IMR-90 (cell line): Measurements from ENCODE around the gene AKAP8L. TPM values are rescaled to one million over a fixed set of nuclear protein-coding genes. Genes with fewer than 3 reads are reported as not detected.

ENCODE experiments used
- ATAC-seq: fragments of 200-7000 bp; cut with Tn5 transposase; 2 replicates; pipeline ENCODE4 v1.9.1; 2020; ENCODE audit warnings: low read depth, mild to moderate bottlenecking, moderate library complexity
- BruUV-seq: library from RNA; stranded (reverse); fragments of 400-500 nt; replicated peaks from 2 replicates; lab custom pipeline; 2021; lab: Mats Ljungman, UMichigan
- CTCF ChIA-PET: fragments of 300-600 bp; formaldehyde crosslinking; extraction: SDS; loops from one replicate; lab custom pipeline; 2021; ENCODE audit warnings: antibody characterized with exemption; lab: Yijun Ruan, JAX
- POLR2A ChIA-PET: fragments of 300-600 bp; sonication (Branson Sonifier 250); formaldehyde crosslinking; loops from one replicate; lab custom pipeline; 2022; ENCODE audit warnings: antibody characterized with exemption; ENCODE audit not compliant: unreplicated experiment; lab: Charles Lee
- DNase-seq: peaks from one replicate; pipeline ENCODE4 v3.0.0; 2013
- H2AFZ ChIP-seq: replicated peaks from 2 replicates; pipeline ENCODE3; 2013; ENCODE audit warnings: low read length, mild to moderate bottlenecking; ENCODE audit not compliant: poor library complexity
- H2AK5ac ChIP-seq: 2 replicates; pipeline ENCODE4 v1.6.1; 2013; ENCODE audit warnings: low read depth, low read length, inconsistent platforms
- H2AK9ac ChIP-seq: replicated peaks from 2 replicates; pipeline ENCODE3; 2013; ENCODE audit warnings: mild to moderate bottlenecking, low read depth, low read length, moderate library complexity; ENCODE audit not compliant: poor library complexity
- H2BK120ac ChIP-seq: 2 replicates; pipeline ENCODE4 v1.6.1; 2013; ENCODE audit warnings: low read depth, low read length, inconsistent platforms
- H2BK15ac ChIP-seq: 3 replicates; pipeline ENCODE4 v1.6.1; 2013; ENCODE audit warnings: low read depth, low read length, inconsistent platforms
- H2BK20ac ChIP-seq: 2 replicates; pipeline ENCODE4 v1.6.1; 2013; ENCODE audit warnings: low read depth, mild to moderate bottlenecking, inconsistent platforms, low read length, moderate library complexity
- H2BK5ac ChIP-seq: 2 replicates; pipeline ENCODE4 v1.6.1; 2013; ENCODE audit warnings: mild to moderate bottlenecking, low read depth, low read length, inconsistent platforms; ENCODE audit not compliant: poor library complexity, severe bottlenecking
- H3K14ac ChIP-seq: replicated peaks from 2 replicates; pipeline ENCODE4 v1.6.1; 2013; ENCODE audit warnings: low read depth, low read length, inconsistent platforms
- H3K18ac ChIP-seq: 2 replicates; pipeline ENCODE4 v1.6.1; 2013; ENCODE audit warnings: low read depth, low read length, control low read depth
- H3K23ac ChIP-seq: 2 replicates; pipeline ENCODE4 v1.6.1; 2013; ENCODE audit warnings: low read depth, low read length, inconsistent platforms
- H3K27ac ChIP-seq: 2 replicates; pipeline ENCODE4 v1.5.1; 2013; ENCODE audit warnings: mild to moderate bottlenecking, control low read depth, low read length; ENCODE audit not compliant: insufficient read depth
- H3K27me3 ChIP-seq: 2 replicates; pipeline ENCODE4 v1.6.1; 2013; ENCODE audit warnings: low read length; ENCODE audit not compliant: control insufficient read depth, insufficient read depth
- H3K36me3 ChIP-seq: 2 replicates; pipeline ENCODE4 v1.6.1; 2013; ENCODE audit warnings: low read length, mixed read lengths; ENCODE audit not compliant: control insufficient read depth, insufficient read depth
- H3K4ac ChIP-seq: 2 replicates; pipeline ENCODE4 v1.6.1; 2013; ENCODE audit warnings: low read depth, low read length, inconsistent platforms
- H3K4me1 ChIP-seq: 2 replicates; pipeline ENCODE4 v1.6.1; 2013; ENCODE audit warnings: low read length, mixed read lengths; ENCODE audit not compliant: control insufficient read depth, insufficient read depth
- H3K4me2 ChIP-seq: 2 replicates; pipeline ENCODE4 v1.6.1; 2013; ENCODE audit warnings: low read depth, mild to moderate bottlenecking, control low read depth, low read length, moderate library complexity
- H3K4me3 ChIP-seq: 2 replicates; pipeline ENCODE4 v1.5.1; 2013; ENCODE audit warnings: low read depth, mild to moderate bottlenecking, control low read depth, low read length, moderate library complexity; ENCODE audit not compliant: insufficient read depth
- H3K56ac ChIP-seq: 2 replicates; pipeline ENCODE4 v1.6.1; 2013; ENCODE audit warnings: low read length, inconsistent platforms; ENCODE audit not compliant: insufficient read depth; ENCODE audit errors: extremely low read depth
- H3K79me1 ChIP-seq, 2 experiments: 2 replicates each; pipeline ENCODE4 v1.6.1; 2013; ENCODE audit warnings: low read length in 2 of 2, inconsistent platforms in 1 of 2, low read depth in 1 of 2
- H3K9ac ChIP-seq: 2 replicates; pipeline ENCODE4 v1.6.1; 2013; ENCODE audit warnings: low read depth, low read length, control low read depth
- H3K9me1 ChIP-seq: 2 replicates; pipeline ENCODE4 v1.6.1; 2013; ENCODE audit warnings: low read length, inconsistent platforms; ENCODE audit not compliant: insufficient read depth
- H3K9me3 ChIP-seq: 2 replicates; pipeline ENCODE4 v1.6.1; 2013; ENCODE audit warnings: low read length; ENCODE audit not compliant: control insufficient read depth, insufficient read depth
- H4K20me1 ChIP-seq: 2 replicates; pipeline ENCODE4 v1.6.1; 2013; ENCODE audit warnings: low read length, inconsistent platforms; ENCODE audit not compliant: insufficient read depth
- H4K5ac ChIP-seq: 2 replicates; pipeline ENCODE4 v1.6.1; 2013; ENCODE audit warnings: mild to moderate bottlenecking, low read depth, low read length, control low read depth
- H4K8ac ChIP-seq, 2 experiments: 2 replicates each; pipeline ENCODE4 v1.6.1; 2013; ENCODE audit warnings: low read depth in 2 of 2, low read length in 2 of 2, control low read depth in 1 of 2, inconsistent platforms in 1 of 2
- H4K91ac ChIP-seq: 2 replicates; pipeline ENCODE4 v1.6.1; 2013; ENCODE audit warnings: low read depth, low read length, inconsistent platforms; ENCODE audit not compliant: insufficient read depth
- BHLHE40 ChIP-seq: fragments of 150-350 bp; IDR thresholded peaks from 2 replicates; pipeline ENCODE4 v1.6.1; 2016; ENCODE audit warnings: mild to moderate bottlenecking, low read depth, low read length
- CEBPB ChIP-seq: IDR thresholded peaks from 2 replicates; pipeline ENCODE4 v1.6.1; 2012; ENCODE audit warnings: low read depth, low read length, improper control_type of control experiment
- CHD1 ChIP-seq: IDR thresholded peaks from 2 replicates; pipeline ENCODE4 v1.6.1; 2012; ENCODE audit warnings: low read depth, low read length, improper control_type of control experiment
- CTCF ChIP-seq: conservative IDR thresholded peaks from 2 replicates; pipeline ENCODE4 v1.5.1; 2012; ENCODE audit warnings: mild to moderate bottlenecking, low read depth, low read length, improper control_type of control experiment
- ELK1 ChIP-seq: fragments of 150-350 bp; IDR thresholded peaks from 2 replicates; pipeline ENCODE4 v1.6.1; 2016; ENCODE audit warnings: low read depth, mild to moderate bottlenecking, low read length, moderate library complexity, borderline replicate concordance
- MAFK ChIP-seq: IDR thresholded peaks from 2 replicates; pipeline ENCODE4 v1.6.1; 2012; ENCODE audit warnings: low read depth, low read length, improper control_type of control experiment
- MAZ ChIP-seq: IDR thresholded peaks from 2 replicates; pipeline ENCODE4 v1.6.1; 2012; ENCODE audit warnings: low read depth, mild to moderate bottlenecking, low read length, improper control_type of control experiment, moderate library complexity, borderline replicate concordance
- NFE2L2 ChIP-seq: fragments of 150-350 bp; IDR thresholded peaks from 2 replicates; pipeline ENCODE4 v1.6.1; 2016; ENCODE audit warnings: low read depth, mild to moderate bottlenecking, low read length
- POLR2A ChIP-seq: IDR thresholded peaks from 2 replicates; pipeline ENCODE4 v1.6.1; 2012; ENCODE audit warnings: mild to moderate bottlenecking, low read depth, low read length
- RAD21 ChIP-seq: IDR thresholded peaks from 2 replicates; pipeline ENCODE4 v1.6.1; 2012; ENCODE audit warnings: low read length, improper control_type of control experiment
- RCOR1 ChIP-seq: IDR thresholded peaks from 2 replicates; pipeline ENCODE4 v1.6.1; 2012; ENCODE audit warnings: mild to moderate bottlenecking, low read length, improper control_type of control experiment; ENCODE audit not compliant: insufficient replicate concordance
- RFX5 ChIP-seq: IDR thresholded peaks from 2 replicates; pipeline ENCODE4 v1.8.0; 2012; ENCODE audit warnings: low read depth, mild to moderate bottlenecking, low read length, moderate library complexity
- SMC3 ChIP-seq: fragments of 150-350 bp; IDR thresholded peaks from 2 replicates; pipeline ENCODE4 v1.6.1; 2016; ENCODE audit warnings: low read depth, mild to moderate bottlenecking, antibody characterized with exemption, low read length, moderate library complexity
- USF2 ChIP-seq: fragments of 150-350 bp; IDR thresholded peaks from 2 replicates; pipeline ENCODE4 v1.6.1; 2017; ENCODE audit warnings: mild to moderate bottlenecking, antibody characterized with exemption, low read length, low read depth
- WGBS, 2 experiments: methylation state at CpG; one replicate each; pipeline versions ENCODE4 v1.1.5 to v1.1.7; 2013; ENCODE audit warnings: missing lambda C conversion rate in 2 of 2; ENCODE audit not compliant: insufficient read length in 1 of 2; ENCODE audit errors: extremely low coverage in 2 of 2; 5-methylcytosine and 5-hydroxymethylcytosine counted together
- dilution Hi-C: fragments of 300-500 bp; cut with HindIII; formaldehyde crosslinking; loops from one replicate; pipeline ENCODE4 v1.14.3; 2018; ENCODE audit warnings: low sequenced_read_pairs; ENCODE audit not compliant: unreplicated experiment
- in situ Hi-C: fragments of 300-500 bp; cut with MboI; formaldehyde crosslinking; loops from 3 replicates; pipeline ENCODE4 v1.14.3; 2019; ENCODE audit warnings: low sequenced_read_pairs, inconsistent platforms, mixed read lengths
- intact Hi-C: fragments of 100-400 bp; cut with micrococcal nuclease; formaldehyde crosslinking; loops from 2 replicates; pipeline ENCODE4 v1.10.0; 2022
- polyA plus RNA-seq, 3 experiments: library from polyadenylated mRNA; depleted of rRNA; stranded (reverse); fragments of >200 nt; gene quantifications; 2 replicates each; pipeline ENCODE4 v1.2.3, GENCODE V29; 2012; ENCODE audit warnings: low replicate concordance in 1 of 3
- total RNA-seq: library from RNA; depleted of rRNA; stranded (reverse); fragments of >200 nt; gene quantifications from 2 replicates; pipeline ENCODE4 v1.2.3, GENCODE V29; 2012

AKAP8L gene
- total and polyA plus RNA-seq, 2 of the 4 experiments (the other 2 are of a cell fraction) = 43.1 to 44.6 TPM

DNA sequence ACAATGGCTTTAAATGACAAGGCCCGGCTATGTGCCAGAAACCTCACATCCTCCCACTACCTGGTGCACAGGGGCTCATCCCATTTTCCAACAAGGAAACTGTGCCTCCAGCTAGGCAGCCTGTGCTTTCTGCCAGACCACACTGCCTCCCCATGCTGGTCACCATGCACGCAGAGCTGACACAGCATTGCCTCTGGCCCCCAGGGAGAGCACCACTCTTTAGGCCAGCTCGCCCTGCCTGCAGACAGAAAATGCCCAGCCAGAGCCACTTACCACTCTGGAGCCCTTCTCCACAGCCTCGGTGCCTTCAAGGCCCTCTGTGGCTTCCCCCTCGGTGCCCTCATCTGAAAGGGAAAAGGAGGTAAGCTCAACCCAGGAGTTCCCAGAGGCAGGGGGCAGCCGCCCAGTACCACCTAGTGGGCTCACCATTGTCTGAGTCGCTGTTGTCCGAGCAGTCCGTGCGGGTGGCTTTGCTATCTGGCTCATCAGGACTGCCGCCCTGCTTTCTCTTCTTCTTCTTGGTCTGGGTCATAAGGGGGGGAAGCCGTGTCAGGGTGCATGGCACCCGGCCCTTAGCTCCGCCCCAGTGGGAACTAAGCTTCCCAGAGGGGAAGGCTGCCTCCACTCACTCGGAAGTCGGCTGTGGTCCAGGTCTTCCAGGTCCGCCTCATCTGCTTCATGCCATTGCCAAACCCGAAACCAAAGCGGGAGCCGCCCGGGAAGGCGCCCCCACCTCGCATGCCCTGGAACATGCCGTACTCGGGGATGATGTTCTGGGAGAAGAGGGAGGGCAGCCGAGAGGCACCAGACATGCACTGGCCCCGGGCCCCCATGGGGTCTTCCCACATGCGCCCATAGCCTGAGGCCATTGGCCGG is 18.0 kb downstream of the AKAP8L start:
- Histone ChIP-seq H2AK5ac (no peak overlapping the region), H4K8ac (no peak overlapping the region), H3K9me3 (no peaks in the 10 kb centered on the region), H4K91ac (no peak overlapping the region), H3K23ac (no peak overlapping the region), H3K27ac (no peak overlapping the region), H3K27me3 (no peaks in the 10 kb centered on the region), H2AFZ (no peak overlapping the region), H3K36me3 (peaks cover 75% of the 10 kb centered on the region), H3K4me2 (no peak overlapping the region), H3K14ac (no peak overlapping the region), H3K4ac (no peak overlapping the region), H2AK9ac (no peak overlapping the region), H2BK15ac (no peak overlapping the region), H4K20me1 (peaks cover 90% of the 10 kb centered on the region), H2BK120ac (no peak overlapping the region), H3K79me1 (peaks cover 4 to 76% of the 10 kb centered on the region in 2 experiments; a peak in 3 of 4 replicates), H3K9ac (no peak overlapping the region), H4K5ac (no peak overlapping the region), H3K4me3 (no peak overlapping the region), H3K18ac (no peak overlapping the region), H3K4me1 (peaks cover 5% of the 10 kb centered on the region; the same call in 1 of the 2 replicates), H2BK20ac (no peak overlapping the region), H2BK5ac (no peak overlapping the region), H3K56ac (no peak overlapping the region), H3K9me1 (peaks cover 4% of the 10 kb centered on the region; the same call in 1 of the 2 replicates)
- ATAC-seq = no peak
- no CpG with 5 or more reads among the region's 29 CpGs for WGBS, 2 experiments
- BruUV-seq = no TSS peak
- CTCF ChIA-PET = no interaction called here
- intact Hi-C loops = no loop called here
- POLR2A ChIA-PET = no interaction called here
- dilution Hi-C loops = no loop called here
- in situ Hi-C loops = loop anchor here (25.0 kb wide), 1 partner anchor 787 kb away; the partner anchor contains the start of genes AP1M1 and FAM32A
- no peak for DNase-seq
- TF ChIP-seq POLR2A (no peak), RFX5 (no peak), MAZ (no peak), RCOR1 (no peak), MAFK (no peak), BHLHE40 (no peak), RAD21 (no peak), SMC3 (no peak), ELK1 (no peak), CTCF (no peak), USF2 (no peak), CEBPB (no peak), CHD1 (no peak), NFE2L2 (no peak)
